ENCODE data around the gene NENF.

DNA sequence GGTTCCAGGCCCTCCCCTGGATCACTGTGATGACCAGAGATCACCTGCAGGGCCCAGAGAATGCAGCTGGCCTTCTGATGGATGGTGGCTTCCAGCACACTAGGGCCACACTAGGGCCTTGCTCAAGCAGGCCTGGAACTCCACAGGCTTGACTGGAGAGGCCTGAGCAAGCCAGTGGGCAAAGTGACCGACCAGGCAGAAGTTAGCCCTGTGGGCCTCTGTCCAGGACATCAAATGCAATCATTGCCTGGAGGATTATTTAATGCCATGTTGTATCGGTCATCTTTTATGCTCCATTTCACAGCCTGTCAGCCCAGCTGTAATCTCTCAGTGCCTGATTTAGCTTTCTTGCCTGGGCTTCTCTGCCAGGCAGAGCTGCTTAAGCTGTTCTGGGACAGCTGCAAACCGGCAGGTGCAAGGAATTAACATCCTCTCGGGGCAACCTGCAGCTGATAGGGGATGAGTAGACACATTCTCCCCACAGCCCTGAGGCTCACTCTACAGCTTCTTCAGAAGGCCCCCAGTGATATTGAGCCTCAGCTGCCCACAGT lies 17.7 kb downstream of the NENF start:
- TF ChIP-seq, protein P1, sequence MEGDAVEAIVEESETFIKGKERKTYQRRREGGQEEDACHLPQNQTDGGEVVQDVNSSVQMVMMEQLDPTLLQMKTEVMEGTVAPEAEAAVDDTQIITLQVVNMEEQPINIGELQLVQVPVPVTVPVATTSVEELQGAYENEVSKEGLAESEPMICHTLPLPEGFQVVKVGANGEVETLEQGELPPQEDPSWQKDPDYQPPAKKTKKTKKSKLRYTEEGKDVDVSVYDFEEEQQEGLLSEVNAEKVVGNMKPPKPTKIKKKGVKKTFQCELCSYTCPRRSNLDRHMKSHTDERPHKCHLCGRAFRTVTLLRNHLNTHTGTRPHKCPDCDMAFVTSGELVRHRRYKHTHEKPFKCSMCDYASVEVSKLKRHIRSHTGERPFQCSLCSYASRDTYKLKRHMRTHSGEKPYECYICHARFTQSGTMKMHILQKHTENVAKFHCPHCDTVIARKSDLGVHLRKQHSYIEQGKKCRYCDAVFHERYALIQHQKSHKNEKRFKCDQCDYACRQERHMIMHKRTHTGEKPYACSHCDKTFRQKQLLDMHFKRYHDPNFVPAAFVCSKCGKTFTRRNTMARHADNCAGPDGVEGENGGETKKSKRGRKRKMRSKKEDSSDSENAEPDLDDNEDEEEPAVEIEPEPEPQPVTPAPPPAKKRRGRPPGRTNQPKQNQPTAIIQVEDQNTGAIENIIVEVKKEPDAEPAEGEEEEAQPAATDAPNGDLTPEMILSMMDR (IDR thresholded peaks at IDR 0.05) = no peak
- TF ChIP-seq POLR2AphosphoS5 (IDR thresholded peaks at IDR 0.05; ENCODE audit: low read depth, low read length) (no peak), REST (IDR thresholded peaks at IDR 0.05; ENCODE audit: insufficient read depth in 1 of 2, low read depth in 2 of 2, low read length in 1 of 2) (no peak)
